GM19328 (cell line): ENCODE measurements around the gene ACOT7.

ENCODE experiments used
- ATAC-seq: cut with Tn5 transposase; IDR thresholded peaks from one replicate; pipeline ENCODE4 v1.9.1; 2021; ENCODE audit warnings: mild to moderate bottlenecking, moderate library complexity; ENCODE audit not compliant: unreplicated experiment

The ACOT7 gene

DNA sequence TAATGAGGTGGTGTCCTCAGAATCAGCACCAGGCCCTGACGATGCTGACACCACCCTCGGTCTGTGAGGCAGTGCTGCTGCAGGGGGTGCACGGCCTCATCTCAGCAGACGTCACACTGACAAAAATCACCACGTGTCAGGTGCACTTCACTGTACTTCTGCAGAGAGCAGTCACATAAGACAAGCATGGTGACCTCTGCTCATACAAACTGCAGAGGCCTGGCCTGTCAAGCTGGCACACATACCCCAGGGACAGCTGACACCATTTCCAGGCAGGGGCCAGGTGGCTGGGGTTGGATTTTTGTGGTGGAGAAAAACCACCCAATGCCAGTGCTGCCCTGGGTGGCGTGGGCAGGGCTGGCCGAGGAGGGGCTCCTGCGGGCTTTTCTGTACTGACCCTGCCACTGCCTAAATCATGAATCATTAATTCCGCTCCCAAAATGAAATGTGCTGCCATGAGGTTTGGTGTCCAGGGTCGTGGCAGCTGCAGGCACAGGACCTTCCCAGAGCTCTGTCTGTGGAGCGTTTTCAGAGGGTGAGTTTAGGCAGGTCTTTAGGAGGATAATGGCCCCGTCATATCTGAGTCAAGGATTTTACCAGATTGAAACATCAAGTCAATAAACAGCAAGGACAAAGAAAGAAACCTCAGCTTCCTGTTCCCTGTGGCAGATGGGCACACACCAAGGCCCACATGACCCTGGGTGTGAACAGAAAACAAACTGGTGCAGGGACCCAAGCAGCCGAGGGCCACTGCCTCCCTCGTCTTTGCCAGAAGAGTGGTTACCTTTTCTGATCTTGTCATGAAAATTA, 99.3 kb downstream of the ACOT7 start:
- ATAC-seq, result no peak

DNA sequence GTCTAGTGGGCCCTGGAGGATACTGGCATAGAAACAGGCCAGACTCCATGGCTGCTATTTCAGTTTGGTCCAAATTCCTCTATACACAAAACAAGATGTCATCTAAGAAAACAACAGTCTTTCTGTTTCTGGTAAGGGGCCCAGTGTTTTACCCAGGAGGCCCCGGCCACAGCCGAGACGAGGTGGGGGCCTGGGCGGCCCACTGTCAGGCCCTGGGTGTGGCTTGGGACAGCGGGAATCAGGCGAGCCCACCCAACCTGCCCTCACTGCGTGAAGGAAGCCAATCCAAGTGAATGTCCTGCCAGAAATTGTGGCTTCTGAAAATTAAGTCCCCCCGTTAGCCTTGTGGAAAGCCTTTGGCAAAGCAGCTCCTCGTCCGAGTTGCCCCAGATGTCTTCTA, 101.5 kb downstream of the ACOT7 start:
- no peak for ATAC-seq

DNA sequence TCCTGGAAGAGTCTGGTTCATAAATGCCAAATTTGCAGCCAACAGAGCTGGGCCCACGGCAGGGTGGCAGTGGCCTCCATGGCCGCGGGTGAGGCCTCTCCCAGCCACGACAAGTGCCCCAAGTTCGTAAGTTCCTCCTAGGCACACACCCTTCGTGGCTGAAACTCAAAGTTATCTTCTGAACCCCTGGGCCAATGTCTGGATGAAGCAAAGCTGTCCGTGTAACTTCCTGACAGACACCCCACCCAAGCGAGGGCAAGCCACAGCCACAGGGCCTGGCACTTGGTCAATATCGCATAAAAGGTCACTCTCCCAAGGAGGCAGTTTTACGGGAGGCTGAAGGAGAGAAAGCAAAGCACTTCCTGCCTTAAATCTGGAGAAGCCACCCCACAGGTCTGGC, 104.9 kb downstream of the ACOT7 start:
- ATAC-seq, result no peak

- ATAC-seq, result no peak
Observed at GRCh38 chr1:6288026-6288425, 105.5 kb downstream of the ACOT7 start.

GRCh38 chr1:6287431-6287886, 106.1 kb downstream of the ACOT7 start:
- ATAC-seq, result no peak

GRCh38 chr1:6287029-6287428, 106.5 kb downstream of the ACOT7 start:
- no peak for ATAC-seq

- ATAC-seq, result no peak
Observed at GRCh38 chr1:6286266-6286665, 107.3 kb downstream of the ACOT7 start.

GRCh38 chr1:6285336-6285735, 108.2 kb downstream of the ACOT7 start:
- no peak for ATAC-seq

DNA sequence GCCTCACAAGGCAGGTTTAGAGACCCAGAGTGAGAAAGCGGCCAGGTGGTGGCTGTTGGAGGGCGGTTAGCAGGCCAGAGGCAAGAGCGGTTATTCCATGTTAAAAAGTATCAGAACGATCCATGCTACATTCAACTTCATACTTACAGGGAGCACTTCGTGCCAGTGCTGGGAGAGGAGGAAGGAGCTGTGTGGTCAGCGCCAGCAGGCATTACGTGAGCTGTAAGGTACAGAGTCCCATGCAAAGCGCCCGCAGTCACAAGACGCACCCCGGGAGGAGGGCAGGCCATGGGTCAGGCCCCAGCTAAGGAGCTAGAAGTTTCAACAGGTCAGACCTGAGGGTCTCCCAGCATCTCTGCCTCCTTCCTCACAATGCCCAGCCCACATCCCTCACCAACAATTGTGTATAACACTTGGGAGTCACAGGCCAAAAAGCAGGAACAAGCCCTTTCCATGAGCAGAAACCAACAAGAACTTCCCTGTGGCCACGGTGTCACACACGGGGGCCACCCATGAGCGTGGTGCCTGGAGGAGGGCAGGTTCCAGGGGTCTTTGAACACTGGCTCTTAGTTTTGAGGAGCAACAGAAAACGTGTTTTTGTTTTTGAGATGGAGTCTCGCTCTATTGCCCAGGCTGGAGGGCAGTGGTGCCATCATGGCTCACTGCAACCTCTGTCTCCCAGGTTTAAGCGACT, 110.8 kb downstream of the ACOT7 start:
- ATAC-seq, result no peak

DNA sequence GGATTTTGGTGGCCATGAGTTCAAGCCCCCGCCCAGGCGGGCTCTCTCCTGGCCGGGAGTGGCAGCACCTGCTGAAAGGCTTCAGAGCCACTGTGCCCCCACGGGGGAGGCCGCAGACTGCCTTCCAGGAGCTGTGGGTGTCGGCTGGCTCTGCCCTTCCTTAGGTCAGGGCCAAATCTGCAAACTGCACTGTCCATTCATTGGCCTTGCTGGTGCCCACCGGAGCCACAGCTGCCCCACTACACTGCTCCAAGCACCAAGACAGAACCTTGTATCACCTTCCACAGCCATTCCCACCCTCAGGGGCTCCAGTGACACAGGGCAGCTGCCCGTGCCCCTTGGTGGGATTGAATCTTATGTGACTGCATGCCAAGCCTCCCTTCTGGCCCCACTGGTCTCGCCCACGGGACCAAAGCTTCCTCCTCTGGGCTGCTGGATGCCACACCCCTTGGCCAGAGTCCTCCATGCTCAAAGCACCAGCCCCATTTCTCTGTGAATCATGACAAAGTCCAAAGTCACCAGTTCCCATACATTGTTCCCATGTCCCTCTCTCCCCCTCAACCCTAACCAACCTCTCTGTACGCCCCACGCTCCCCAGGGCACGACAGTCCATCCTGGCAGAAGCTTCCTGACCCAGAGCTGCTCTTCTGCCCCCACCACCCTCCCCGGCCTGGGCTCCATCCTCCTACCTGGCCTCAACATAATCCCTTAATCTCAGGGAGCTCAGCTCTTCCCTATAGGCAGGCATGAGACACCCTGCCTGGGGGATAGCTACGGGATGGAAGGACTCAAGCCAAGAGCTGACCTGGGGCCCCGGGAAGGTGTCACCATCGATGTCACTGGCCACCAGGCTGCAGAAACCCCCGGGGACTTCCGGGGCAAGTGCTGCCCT, 111.8 kb downstream of the ACOT7 start:
- no peak for ATAC-seq

- no peak for ATAC-seq
Observed at GRCh38 chr1:6280761-6281451, 112.7 kb downstream of the ACOT7 start.

GRCh38 chr1:6279613-6280383, 113.8 kb downstream of the ACOT7 start:
- ATAC-seq, result no peak

GRCh38 chr1:6279066-6279465, 114.5 kb downstream of the ACOT7 start:
- no peak for ATAC-seq

DNA sequence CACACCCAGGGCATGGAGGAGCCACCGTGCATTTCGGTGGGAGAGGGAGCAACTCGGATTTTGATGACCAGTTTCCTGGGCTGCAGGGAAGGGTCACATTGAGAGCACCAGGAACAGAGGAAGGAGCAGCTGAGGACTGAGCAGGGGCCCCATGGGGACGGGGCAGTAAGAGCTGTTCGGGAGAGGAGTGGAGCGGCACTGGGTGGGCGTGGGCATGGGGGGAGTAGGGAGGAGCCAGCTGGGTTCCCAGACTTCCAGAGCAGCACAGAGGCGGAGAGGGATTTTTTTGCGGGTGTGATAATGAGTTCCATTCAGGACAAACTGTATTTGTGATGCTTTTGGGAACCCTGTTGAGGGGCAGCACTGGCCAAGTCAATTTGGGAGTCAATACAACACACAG, 115.3 kb downstream of the ACOT7 start:
- ATAC-seq, result no peak

- no peak for ATAC-seq
Observed at GRCh38 chr1:6276811-6277555, 116.6 kb downstream of the ACOT7 start.

GRCh38 chr1:6275826-6276782, 117.5 kb downstream of the ACOT7 start:
- no peak for ATAC-seq

GRCh38 chr1:6274622-6275139, 118.9 kb downstream of the ACOT7 start:
- ATAC-seq, result no peak

- no peak for ATAC-seq
Observed at GRCh38 chr1:6274102-6274501, 119.5 kb downstream of the ACOT7 start.
